T-helper 17 cell (primary cell): ENCODE data around the gene U2AF2. TPM values are rescaled to one million over a fixed set of nuclear protein-coding genes. Genes with fewer than 3 reads are reported as not detected.

Experiments
- ATAC-seq: fragments of 150-1000 bp; cut with Tn5 transposase; 2 replicates; pipeline ENCODE4 v1.10.0; 2021; ENCODE audit warnings: mild to moderate bottlenecking, moderate library complexity
- DNase-seq, 3 donors: peaks; one replicate each; pipeline versions ENCODE4 v3.0.0 to v3.0.0-alpha.2; 2020 to 2021
- H3K9me3 ChIP-seq: one replicate; pipeline ENCODE4 v1.7.0; 2013; ENCODE audit warnings: low read length, mild to moderate bottlenecking; ENCODE audit not compliant: control insufficient read depth, poor library complexity, severe bottlenecking
- H3K27ac Mint-ChIP-seq: one replicate; pipeline ENCODE4 v1.8.0; 2022; ENCODE audit warnings: mild to moderate bottlenecking, moderate library complexity, mixed read lengths
- H3K27me3 Mint-ChIP-seq: one replicate; pipeline ENCODE4 v1.8.0; 2022; ENCODE audit warnings: mixed read lengths
- H3K36me3 Mint-ChIP-seq: one replicate; pipeline ENCODE4 v1.8.0; 2022; ENCODE audit warnings: low read depth, mixed read lengths
- H3K4me1 Mint-ChIP-seq: one replicate; pipeline ENCODE4 v1.8.0; 2022; ENCODE audit warnings: mild to moderate bottlenecking, mixed read lengths
- H3K4me3 Mint-ChIP-seq: one replicate; pipeline ENCODE4 v1.8.0; 2022; ENCODE audit warnings: mild to moderate bottlenecking, moderate library complexity, mixed read lengths
- total RNA-seq, 4 donors: library from RNA in 2 of 4; stranded (reverse) in 2 of 4; gene quantifications; one replicate each; pipeline ENCODE4 v1.2.3 and lab custom pipeline; 2022 to 2026

The U2AF2 gene
- total RNA-seq, 2 donors from 2014 or later: 248 to 258 TPM

- H3K36me3 Mint-ChIP-seq: peaks cover 9% of the 10 kb centered on the region
Measured at GRCh38 chr19:55660991-55661390, 6.2 kb downstream of the U2AF2 start.

DNA sequence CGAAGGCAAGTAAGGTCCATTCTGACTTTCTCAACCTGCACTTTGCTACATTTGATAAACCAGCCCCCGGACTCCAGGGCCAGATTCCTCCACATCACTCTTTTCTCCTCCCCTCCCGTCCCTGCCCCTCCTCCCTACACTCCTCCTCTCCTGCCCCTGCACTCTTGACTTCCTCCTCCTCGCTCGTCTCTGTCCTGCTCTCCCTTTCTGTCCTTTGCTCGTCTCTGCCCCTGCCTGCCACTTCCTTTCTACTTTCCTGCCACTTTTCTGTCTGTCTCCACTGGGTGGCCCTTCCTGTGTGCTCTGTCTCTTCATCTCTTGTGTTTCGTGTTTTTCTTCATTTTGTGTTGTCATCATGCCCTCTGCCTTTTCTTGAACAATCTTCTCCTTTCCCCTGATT is 7.0 kb downstream of the U2AF2 start:
- Mint-ChIP-seq H3K27ac (no peak overlapping the region), H3K27me3 (no peaks in the 10 kb centered on the region), H3K4me3 (no peak overlapping the region), H3K36me3 (peaks cover 9% of the 10 kb centered on the region), H3K4me1 (peaks cover 44% of the 10 kb centered on the region)
- H3K9me3 ChIP-seq: no peaks in the 10 kb centered on the region
- DNase-seq (no peak), ATAC-seq (no peak)

More at GRCh38 chr19:55660991-55661390, 6.2 kb downstream of the U2AF2 start:
- ATAC-seq (no peak), DNase-seq (no peak)
- peak overlapping the region; percentile 90 for H3K27ac Mint-ChIP-seq
- no peak overlapping the region for H3K4me3 Mint-ChIP-seq
- H3K27me3 Mint-ChIP-seq: no peaks in the 10 kb centered on the region
- no peaks in the 10 kb centered on the region for H3K9me3 ChIP-seq
- peaks cover 48% of the 10 kb centered on the region for H3K4me1 Mint-ChIP-seq

DNA sequence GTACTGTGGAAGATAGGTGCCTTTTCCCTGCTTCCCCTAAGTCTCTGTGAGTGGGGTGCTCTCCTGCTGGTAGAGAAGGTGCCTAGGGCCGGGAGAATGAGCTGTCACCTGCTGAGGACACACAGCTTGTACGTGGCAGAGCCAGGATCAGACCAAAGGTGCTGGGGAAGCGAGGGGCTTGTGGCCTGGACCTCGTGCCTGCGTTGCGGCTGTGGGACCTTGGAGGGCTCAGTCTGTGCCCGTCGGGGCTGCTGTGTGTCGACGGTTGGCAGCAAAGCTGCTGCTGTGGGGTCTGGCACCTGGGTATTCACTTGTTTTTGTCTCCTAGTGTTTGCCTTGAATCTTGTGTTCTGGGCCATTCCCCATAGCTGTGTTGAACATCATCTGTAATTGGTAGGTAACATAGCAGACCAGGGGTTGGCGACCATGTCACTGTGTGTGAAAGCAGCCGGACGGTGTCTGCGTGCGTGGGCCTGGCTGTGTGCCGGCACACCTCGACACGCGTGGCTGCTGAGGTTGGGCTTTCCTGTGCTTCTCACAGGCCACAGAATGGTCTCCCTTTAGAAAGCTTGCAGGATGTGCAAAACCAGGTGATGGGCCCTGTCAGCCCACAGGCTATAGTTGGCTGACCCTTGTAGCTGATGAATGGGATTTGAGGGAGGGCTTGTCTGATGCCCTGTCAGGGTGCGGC is 9.2 kb downstream of the U2AF2 start:
- H3K4me3 Mint-ChIP-seq: no peak overlapping the region
- H3K36me3 Mint-ChIP-seq: peaks cover 9% of the 10 kb centered on the region
- DNase-seq (no peak), ATAC-seq (no peak)
- no peaks in the 10 kb centered on the region for H3K9me3 ChIP-seq
- H3K27ac Mint-ChIP-seq: no peak overlapping the region
- H3K4me1 Mint-ChIP-seq: peaks cover 40% of the 10 kb centered on the region
- no peaks in the 10 kb centered on the region for H3K27me3 Mint-ChIP-seq

DNA sequence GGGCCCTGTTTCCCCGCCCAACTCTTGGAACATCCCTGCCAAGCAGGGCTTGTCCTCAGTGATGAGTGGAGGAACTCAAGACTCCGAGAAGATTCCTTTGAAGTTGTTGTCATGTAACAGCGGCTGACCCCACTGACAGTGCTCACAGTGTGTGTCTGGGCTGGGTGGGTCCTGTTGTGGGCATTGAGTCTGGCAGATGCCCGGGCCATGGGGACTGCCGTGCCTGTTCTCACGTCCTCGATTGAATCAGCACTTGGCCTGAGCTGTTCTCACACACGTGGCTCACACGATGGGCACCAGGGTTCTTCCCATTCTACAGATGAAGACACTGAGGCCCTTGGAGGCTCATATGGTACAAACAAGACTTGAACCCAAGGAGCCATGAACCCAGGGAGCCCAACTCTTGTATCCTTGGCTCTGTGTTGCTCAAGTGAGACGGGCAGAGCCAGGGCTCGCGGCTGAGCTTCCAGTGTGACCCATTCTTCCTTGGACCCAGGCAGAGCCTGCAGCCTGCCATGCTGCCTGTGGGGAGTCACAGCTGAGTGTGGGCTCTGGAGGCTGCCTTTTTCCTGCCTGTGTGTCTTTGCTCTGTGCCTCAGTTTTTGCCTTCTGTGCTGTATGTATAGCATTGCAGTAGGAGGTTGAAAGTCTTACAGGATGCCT is 11.6 kb downstream of the U2AF2 start:
- H3K27me3 Mint-ChIP-seq: no peaks in the 10 kb centered on the region
- DNase-seq (no peak), ATAC-seq (no peak)
- H3K27ac Mint-ChIP-seq: no peak overlapping the region
- no peaks in the 10 kb centered on the region for H3K9me3 ChIP-seq
- peaks cover 44% of the 10 kb centered on the region for H3K4me1 Mint-ChIP-seq
- no peak overlapping the region for H3K4me3 Mint-ChIP-seq
- H3K36me3 Mint-ChIP-seq: peaks cover 5% of the 10 kb centered on the region

DNA sequence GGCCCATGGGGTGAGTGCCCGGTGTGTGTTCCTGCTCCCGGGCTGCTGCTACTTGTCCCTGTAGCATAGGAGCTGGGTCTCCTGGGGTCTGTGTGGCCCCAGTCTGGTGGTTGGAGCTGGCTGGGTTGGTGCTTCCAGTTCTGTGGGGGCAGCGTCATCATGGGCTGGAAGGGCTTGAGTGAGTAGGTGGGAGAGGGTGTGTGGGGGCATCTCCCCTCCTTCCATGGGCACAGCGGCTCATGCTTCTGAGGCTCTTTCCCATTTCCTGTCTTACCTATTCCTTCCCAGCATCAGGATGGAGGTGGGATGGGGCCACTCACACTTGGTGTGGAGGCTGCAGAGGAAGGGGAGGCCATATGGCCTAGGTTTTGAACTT is 12.2 kb downstream of the U2AF2 start:
- no peaks in the 10 kb centered on the region for H3K9me3 ChIP-seq
- no peak for ATAC-seq
- no peak overlapping the region for H3K27ac Mint-ChIP-seq
- no peak for DNase-seq
- H3K36me3 Mint-ChIP-seq: peaks cover 1% of the 10 kb centered on the region
- H3K4me1 Mint-ChIP-seq: peaks cover 39% of the 10 kb centered on the region
- no peak overlapping the region for H3K4me3 Mint-ChIP-seq
- no peaks in the 10 kb centered on the region for H3K27me3 Mint-ChIP-seq

GRCh38 chr19:55667511-55667910 is 12.7 kb downstream of the U2AF2 start:
- H3K27ac Mint-ChIP-seq: no peak overlapping the region
- H3K27me3 Mint-ChIP-seq: no peaks in the 10 kb centered on the region
- H3K4me1 Mint-ChIP-seq: peaks cover 40% of the 10 kb centered on the region
- H3K4me3 Mint-ChIP-seq: no peak overlapping the region
- H3K9me3 ChIP-seq: no peaks in the 10 kb centered on the region
- ATAC-seq: no peak
- DNase-seq: no peak
- no peaks in the 10 kb centered on the region for H3K36me3 Mint-ChIP-seq

DNA sequence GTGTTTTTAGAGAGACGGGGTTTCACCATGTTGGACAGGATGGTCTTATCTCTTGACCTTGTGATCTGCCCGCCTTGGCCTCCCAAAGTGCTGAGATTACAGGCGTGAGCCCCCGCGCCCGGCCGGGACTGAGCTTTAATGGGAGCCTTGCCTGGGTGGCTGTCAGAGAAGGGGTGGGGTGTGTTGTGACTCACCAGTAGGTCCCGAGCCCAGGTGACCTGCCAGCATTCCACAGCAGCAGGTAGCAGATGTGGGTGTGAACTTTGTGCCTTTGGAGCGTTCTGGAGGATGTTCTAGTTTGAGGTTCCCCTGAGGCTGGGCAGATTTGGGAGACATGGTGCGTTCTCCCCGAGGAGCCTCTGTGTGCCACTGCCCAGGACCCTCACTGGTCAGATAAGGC is 13.1 kb downstream of the U2AF2 start:
- DNase-seq: no peak
- ATAC-seq: no peak
- H3K4me1 Mint-ChIP-seq: peaks cover 35% of the 10 kb centered on the region
- H3K4me3 Mint-ChIP-seq: no peak overlapping the region
- H3K9me3 ChIP-seq: no peaks in the 10 kb centered on the region
- no peaks in the 10 kb centered on the region for H3K27me3 Mint-ChIP-seq
- H3K27ac Mint-ChIP-seq: no peak overlapping the region
- H3K36me3 Mint-ChIP-seq: no peaks in the 10 kb centered on the region

DNA sequence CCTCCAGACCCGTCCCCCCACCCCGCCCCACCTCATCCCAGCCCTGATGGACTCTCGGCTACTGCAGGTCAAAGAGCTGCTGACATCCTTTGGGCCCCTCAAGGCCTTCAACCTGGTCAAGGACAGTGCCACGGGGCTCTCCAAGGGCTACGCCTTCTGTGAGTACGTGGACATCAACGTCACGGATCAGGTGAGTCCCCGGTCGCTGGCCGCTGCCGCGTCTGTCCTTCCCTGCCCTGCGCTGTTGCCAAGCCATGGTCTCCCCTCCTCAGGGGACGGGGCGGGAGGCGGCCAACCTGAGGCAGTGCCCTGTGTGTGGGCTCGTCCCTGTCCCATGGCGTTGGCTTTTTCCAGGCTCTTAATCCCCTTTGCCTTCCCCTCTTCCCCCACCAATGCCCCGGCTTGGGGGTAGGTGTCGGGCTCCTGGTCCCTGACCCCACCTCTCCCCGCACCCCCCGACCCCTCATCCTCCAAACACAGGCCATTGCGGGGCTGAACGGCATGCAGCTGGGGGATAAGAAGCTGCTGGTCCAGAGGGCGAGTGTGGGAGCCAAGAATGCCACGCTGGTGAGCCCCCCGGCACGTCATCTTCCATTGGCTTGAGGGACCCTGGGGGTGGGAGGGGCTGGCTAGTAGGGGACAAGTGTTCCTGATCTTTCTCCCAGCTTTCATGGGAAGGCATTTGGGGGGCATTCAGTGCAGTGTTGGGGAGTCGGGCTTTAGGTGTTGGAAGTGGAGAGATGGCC is 13.9 kb downstream of the U2AF2 start:
- Mint-ChIP-seq H3K4me1 (peaks cover 37% of the 10 kb centered on the region), H3K4me3 (no peak overlapping the region), H3K27me3 (no peaks in the 10 kb centered on the region), H3K36me3 (no peaks in the 10 kb centered on the region), H3K27ac (no peak overlapping the region)
- DNase-seq: no peak
- no peak for ATAC-seq
- no peaks in the 10 kb centered on the region for H3K9me3 ChIP-seq

DNA sequence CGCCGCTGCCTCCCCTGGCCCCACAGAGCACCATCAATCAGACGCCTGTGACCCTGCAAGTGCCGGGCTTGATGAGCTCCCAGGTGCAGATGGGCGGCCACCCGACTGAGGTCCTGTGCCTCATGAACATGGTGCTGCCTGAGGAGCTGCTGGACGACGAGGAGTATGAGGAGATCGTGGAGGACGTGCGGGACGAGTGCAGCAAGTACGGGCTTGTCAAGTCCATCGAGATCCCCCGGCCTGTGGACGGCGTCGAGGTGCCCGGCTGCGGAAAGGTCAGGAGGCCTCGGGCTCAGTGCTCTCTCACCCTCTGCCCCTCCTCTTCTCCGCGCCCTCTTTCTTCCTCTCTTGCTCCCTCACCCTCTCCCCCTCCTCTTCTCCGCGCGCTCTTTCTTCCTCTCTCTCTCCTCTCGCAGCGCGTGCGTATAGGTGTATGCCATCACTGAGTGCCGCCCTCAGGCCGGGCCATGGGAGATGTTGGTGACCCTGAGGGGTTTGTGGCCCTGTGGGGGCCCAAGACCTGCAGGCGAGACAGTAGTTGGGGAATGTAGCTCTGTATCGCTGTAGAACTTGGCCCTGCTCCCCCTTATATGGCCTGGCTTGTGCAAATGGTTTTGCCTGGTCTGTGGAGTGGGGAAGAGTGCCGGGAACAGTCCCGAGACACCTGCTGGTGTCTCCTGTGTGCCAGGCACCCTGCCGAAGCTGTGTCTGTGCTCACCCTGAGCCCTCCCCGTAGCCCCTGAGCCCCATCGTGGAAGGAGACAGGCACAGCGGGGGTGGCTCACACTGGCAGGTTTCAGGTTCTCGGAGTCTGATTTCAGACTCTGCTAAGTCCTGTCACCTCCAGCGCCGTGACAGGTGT is 14.8 kb downstream of the U2AF2 start:
- Mint-ChIP-seq H3K27me3 (no peaks in the 10 kb centered on the region), H3K27ac (no peak overlapping the region), H3K4me1 (peaks cover 36% of the 10 kb centered on the region), H3K4me3 (no peak overlapping the region), H3K36me3 (no peaks in the 10 kb centered on the region)
- ATAC-seq (no peak), DNase-seq (no peak)
- H3K9me3 ChIP-seq: no peaks in the 10 kb centered on the region

DNA sequence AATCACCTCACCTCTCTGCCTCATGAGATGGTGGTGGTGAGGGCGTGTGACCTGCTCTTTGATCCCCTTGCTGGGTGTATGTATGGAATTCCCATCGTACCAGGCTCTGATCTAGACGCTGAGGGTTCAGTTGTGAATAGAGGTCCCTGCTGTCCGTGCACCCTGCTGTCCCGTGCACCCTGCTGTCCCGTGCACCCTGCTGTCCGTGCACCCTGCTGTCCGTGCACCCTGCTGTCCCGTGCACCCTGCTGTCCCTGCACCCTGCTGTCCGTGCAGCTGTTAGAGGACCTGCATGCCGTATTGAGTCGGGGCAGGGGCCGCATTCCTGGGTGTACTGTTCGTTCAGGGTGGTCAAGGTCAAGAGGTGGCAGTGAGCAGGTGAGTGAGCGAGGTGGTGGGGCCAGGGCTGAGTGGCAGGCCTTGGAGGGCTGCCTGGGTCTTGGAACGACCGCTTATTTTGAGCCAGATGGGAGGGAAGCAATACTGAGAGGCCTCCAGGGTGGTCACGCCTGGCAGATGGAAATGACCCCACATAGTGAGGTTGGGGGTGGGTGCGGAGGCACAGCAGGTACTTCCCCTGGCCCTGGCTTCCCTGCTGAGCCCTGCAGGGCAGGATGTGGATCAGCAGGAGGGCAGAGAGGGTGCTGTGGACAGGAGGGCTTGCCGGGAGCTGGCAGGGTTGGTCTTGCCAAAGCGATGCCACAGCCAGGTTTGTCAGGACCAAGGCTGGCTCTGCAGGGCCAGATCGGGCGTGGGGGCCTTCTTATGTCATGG is 15.6 kb downstream of the U2AF2 start:
- H3K4me1 Mint-ChIP-seq: peaks cover 35% of the 10 kb centered on the region

DNA sequence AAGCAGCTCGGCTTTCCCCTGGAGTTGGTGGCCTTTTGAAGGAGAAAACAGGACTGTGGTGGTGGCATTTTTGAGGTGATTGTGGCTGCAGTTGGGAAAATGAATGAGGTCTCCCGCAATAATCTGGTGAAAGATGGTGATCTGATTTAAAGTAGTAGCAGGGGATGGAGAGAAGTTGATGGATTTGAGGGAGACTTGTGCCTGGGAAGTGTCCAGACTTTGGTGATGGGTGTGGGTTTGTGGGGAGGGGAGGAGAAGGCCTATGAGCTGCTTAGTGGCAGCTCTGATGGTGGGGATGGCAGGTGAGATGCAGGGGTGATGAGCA is 16.2 kb downstream of the U2AF2 start:
- Mint-ChIP-seq H3K4me3 (no peak overlapping the region), H3K4me1 (peaks cover 37% of the 10 kb centered on the region), H3K36me3 (peaks cover 3% of the 10 kb centered on the region), H3K27ac (peak overlapping the region; percentile 71), H3K27me3 (no peaks in the 10 kb centered on the region)
- DNase-seq (no peak), ATAC-seq (no peak)
- no peaks in the 10 kb centered on the region for H3K9me3 ChIP-seq

More for the DNA sequence above, 15.6 kb downstream of the U2AF2 start:
- no peak for DNase-seq
- H3K9me3 ChIP-seq: no peaks in the 10 kb centered on the region
- Mint-ChIP-seq H3K4me3 (no peak overlapping the region), H3K27me3 (no peaks in the 10 kb centered on the region), H3K36me3 (peaks cover 1% of the 10 kb centered on the region), H3K27ac (peak overlapping the region; percentile 71)
- no peak for ATAC-seq

DNA sequence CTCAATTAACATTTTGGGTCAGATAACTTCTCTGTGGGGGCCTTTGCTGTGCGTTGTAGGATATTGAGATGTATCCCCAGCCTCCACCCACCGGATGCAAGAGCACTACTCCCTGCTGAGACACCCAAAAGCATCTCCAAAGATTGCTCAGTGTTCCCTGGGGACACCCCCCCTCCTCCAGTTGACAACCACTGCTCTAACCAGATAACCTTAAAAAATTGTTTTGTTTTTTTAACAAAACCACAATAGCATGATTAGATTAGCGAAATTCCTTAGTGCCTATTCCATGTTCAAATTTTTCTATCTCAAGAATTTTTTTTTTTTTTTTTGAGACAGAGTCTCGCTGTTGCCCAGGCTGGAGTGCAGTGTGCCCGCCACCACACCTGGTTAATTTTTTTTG is 17.6 kb downstream of the U2AF2 start:
- peak overlapping the region; percentile 99 for H3K27ac Mint-ChIP-seq
- H3K27me3 Mint-ChIP-seq: no peaks in the 10 kb centered on the region
- H3K9me3 ChIP-seq: no peaks in the 10 kb centered on the region
- ATAC-seq: no peak
- peaks cover 3% of the 10 kb centered on the region for H3K36me3 Mint-ChIP-seq
- peaks cover 40% of the 10 kb centered on the region for H3K4me1 Mint-ChIP-seq
- H3K4me3 Mint-ChIP-seq: no peak overlapping the region
- no peak for DNase-seq
